Left cardiac atrium (tissue), 4 donors: Measurements from ENCODE around the gene SOCS7. TPM values are rescaled to one million over a fixed set of nuclear protein-coding genes. Genes with fewer than 3 reads are reported as not detected.
A peak's percentile ranks its signal among the peaks of the same experiment; 100 is the strongest.
"Not testable (repeated sequence)": the region's sequence is repeated elsewhere in the genome, so short reads cannot be mapped to it uniquely, and the experiment has no call there.

ENCODE experiments used
- ATAC-seq, 2 donors: fragments of 200-7000 bp; cut with Tn5 transposase; one replicate each; pipeline ENCODE4 v1.9.1; 2020; ENCODE audit warnings: mild to moderate bottlenecking in 2 of 2, moderate library complexity in 2 of 2
- DNase-seq: peaks from one replicate; pipeline ENCODE4 v3.0.0-alpha.2; 2020
- intact Hi-C, 2 donors: fragments of 100-400 bp; cut with DNase I; formaldehyde crosslinking; loops; one replicate each; pipeline versions ENCODE4 v1.14.1 to v1.15.1; 2022 to 2023
- total RNA-seq, 2 donors: library from RNA; stranded (reverse); fragmentation: NEBNext Ultra II Directional; extraction: Animal tissue kit (Norgen Biotek cat#: 25700); gene quantifications; one replicate each; pipeline ENCODE4 v1.2.1, GENCODE V29; 2021
- donor health status: DM: no; HTN: yes; CAD: no.
- donor health status: DM: no; HTN: yes; CAD: no; lungs with severe emphysema.
- donor health status: DM: yes; HTN: yes; CAD: no.
- donor health status: Dilated cardiomyopathy.

SOCS7 gene
- total RNA-seq, 2 donors from 2014 or later, result 11.2 to 11.4 TPM

GRCh38 chr17:38429476-38430100, 77.9 kb downstream of the SOCS7 start:
- intact Hi-C loops, result loop anchor here (5.0 to 10.0 kb wide), 3 partner anchors 38 to 235 kb away; no protein-coding TSS in a partner anchor
- DNase-seq, result no peak
- no peak for ATAC-seq

DNA sequence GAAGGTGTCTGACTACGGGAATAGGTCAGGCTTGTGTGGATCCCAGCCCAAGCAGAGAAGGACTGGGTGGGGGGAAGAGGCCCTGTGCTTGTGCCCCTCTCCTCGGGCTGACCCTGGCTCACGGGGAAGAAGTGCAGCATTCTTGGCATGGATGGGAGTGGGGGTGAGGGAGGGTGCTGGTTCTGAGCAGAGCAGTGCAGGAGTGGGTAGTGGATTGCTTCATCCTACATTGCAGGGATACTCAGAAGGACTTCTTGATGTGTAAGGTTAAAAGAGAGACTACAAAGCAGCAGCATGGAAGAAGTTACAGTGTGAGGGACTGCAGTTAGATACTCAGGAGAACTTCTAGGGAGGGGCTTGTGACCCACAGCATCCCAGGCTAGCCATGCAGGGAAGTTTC, 78.7 kb downstream of the SOCS7 start:
- no peak for DNase-seq
- intact Hi-C loops, result loop anchor here in 1 of 2 donors (5.0 kb wide), 1 partner anchor 37 kb away; no protein-coding TSS in a partner anchor
- ATAC-seq, result peak in 1 of 2 donors; percentile 14

DNA sequence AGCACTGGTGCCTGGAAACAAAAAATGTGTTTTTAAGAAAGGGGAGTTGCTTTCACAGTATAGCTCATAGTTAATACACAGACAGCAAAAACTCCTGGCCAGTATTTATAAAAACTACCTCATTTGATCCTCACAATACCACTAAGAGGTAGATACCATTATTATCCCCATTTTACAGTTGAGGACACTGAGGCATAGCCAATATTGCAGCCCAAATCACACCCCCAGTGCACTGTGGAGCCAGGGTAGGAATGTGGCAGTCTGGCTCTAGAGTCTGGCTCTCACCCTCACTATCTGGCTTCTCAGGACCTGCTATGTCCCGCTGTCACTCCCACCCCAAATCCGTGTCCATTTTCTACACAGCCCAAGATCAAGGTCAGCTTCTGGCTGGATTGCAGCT, 79.2 kb downstream of the SOCS7 start:
- DNase-seq (no peak), ATAC-seq (no peak)
- intact Hi-C loops, result loop anchor here in 1 of 2 donors (5.0 kb wide), 1 partner anchor 36 kb away; no protein-coding TSS in a partner anchor

GRCh38 chr17:38431346-38432145, 79.9 kb downstream of the SOCS7 start:
- no peak for DNase-seq
- intact Hi-C loops, result loop anchor here in 1 of 2 donors (5.0 kb wide), 1 partner anchor 36 kb away; no protein-coding TSS in a partner anchor
- no peak for ATAC-seq

DNA sequence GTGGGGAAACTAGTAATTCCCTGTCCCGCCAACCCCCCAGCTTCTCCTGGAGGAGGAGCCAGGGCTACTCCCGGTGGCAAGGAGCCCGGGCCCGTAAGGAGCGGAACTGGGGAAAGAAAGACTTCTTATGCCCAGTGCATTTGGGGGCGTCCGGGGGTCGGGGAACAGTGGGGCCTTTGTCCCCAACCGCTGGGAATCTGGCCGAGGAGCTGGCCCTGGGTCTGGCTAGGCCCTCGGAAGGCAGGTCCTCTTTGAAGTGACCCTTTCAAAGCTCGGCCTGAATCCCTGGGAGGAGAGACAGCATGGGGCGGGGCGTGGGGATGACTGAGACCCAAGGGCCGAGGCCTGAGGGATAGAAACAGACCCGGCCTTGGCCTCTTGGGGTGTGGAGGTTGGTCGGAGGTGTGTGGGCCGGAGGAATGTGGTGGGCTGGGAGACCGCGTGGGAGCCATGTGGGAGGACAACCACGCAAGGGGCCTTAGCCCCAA, 82.6 kb downstream of the SOCS7 start:
- ATAC-seq, result peak in 1 of 2 donors; percentile 25

DNA sequence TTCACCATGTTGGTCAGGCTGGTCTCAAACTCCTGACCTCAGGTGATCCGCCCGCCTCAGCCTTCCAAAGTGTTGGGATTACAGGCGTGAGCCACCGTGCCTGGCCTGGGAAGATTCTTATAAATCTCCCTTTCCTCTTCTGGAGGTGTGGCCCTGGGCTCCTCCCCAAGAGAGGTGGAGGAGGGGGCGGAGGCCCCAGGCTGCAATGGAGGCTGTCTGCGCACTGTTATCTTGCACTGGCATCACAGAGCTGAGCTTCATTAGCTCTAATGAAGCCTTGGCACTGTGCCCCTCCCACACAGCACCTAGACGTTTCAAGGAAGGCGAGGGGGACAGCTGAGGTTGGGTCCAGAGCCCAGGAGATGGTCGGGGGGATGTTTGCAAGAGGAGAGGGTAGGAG, 84.2 kb downstream of the SOCS7 start:
- ATAC-seq (no peak), DNase-seq (no peak)
- intact Hi-C loops, result no loop called here

More for the DNA sequence above, 82.6 kb downstream of the SOCS7 start:
- peak; percentile 45 for DNase-seq
- intact Hi-C loops, result loop anchor here in 1 of 2 donors (5.0 kb wide), 1 partner anchor 33 kb away; no protein-coding TSS in a partner anchor

- DNase-seq, result no peak
- ATAC-seq, result no peak
- intact Hi-C loops, result no loop called here
Measured at GRCh38 chr17:38436386-38436785, 84.7 kb downstream of the SOCS7 start.

- ATAC-seq, intact Hi-C loops: not testable (repeated sequence)
Measured at GRCh38 chr17:38437313-38437712, 85.7 kb downstream of the SOCS7 start.

GRCh38 chr17:38439436-38439835, 87.8 kb downstream of the SOCS7 start:
- ATAC-seq (no peak), DNase-seq (no peak)
- intact Hi-C loops, result no loop called here

More at GRCh38 chr17:38437313-38437712, 85.7 kb downstream of the SOCS7 start:
- DNase-seq, result not testable (repeated sequence)

- ATAC-seq (peak; percentile 47 to 76), DNase-seq (no peak)
- intact Hi-C loops, result loop anchor here (5.0 kb wide), 2 partner anchors 36 to 46 kb away; no protein-coding TSS in a partner anchor
Measured at GRCh38 chr17:38440614-38441397, 89.2 kb downstream of the SOCS7 start.

DNA sequence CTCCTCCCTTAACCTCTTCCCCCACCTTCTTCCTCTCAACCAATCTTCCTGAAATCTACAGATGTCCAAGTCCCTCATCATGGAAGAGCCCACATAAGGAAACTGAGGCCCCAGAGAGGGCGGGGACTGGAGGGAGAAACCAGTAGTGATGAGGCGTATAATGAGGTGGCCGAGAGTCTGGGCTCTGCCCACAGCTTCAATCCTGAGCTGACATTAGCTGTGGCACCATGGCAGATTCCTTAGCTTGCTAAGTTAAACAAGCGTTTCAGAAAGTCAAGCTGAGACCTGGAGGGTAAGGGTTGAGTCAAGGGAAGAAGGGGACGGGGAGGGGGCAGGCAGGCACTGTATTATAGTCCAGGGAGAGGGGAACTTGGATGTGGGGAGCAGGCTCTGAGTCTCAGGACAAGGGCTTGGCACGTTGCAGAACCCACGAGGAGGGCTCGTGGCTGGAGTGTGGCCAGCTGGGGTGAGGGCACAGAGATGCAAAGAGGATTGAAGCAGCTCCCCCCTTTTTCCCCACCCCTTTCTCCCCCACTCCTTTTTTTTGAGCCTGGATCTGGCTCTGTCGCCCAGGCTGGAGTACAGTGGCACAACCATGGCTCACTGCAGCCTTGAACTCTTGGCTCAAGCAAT, 89.9 kb downstream of the SOCS7 start:
- intact Hi-C loops, result loop anchor here (5.0 kb wide), 2 partner anchors 36 to 46 kb away; no protein-coding TSS in a partner anchor
- peak; percentile 6 to 21 for ATAC-seq
- DNase-seq, result no peak

GRCh38 chr17:38442548-38442947, 90.9 kb downstream of the SOCS7 start:
- DNase-seq (no peak), ATAC-seq (peak in 1 of 2 donors; percentile 43)
- intact Hi-C loops, result loop anchor here (5.0 kb wide), 2 partner anchors 35 to 45 kb away; no protein-coding TSS in a partner anchor

DNA sequence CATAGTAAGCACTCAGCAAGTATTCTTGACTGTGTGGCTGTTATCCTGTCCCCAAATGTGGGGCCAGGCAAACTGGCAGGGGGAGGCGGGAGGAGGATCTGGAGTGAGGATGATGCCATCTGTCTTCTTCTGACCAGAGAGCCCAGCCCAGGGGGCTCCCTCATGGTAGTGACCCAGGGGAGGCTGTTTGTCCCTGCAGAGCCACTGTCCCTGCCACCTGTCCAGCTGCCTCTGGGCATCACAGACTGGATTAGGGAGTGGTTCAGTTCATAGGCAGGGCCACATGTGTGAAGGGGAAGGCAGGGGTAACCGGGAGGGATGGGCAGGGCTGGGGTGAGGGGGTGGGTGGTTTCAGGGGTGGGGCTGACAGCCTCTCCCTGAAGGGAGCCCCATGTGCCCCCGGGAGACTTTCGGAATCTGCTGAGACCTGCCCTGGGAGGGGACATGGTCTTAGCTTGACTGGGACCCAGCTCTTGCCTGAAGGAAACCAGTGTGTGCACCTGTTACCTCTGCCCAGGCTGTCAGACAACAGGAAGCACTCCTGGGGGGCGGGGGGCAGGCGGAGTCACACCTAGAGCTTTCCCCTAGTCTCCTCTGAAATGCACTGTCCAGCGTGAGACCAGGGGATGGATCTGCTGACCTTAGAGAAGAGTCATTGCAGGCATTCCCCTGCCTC, 91.8 kb downstream of the SOCS7 start:
- intact Hi-C loops, result loop anchor here (5.0 kb wide), 2 partner anchors 34 to 44 kb away; no protein-coding TSS in a partner anchor
- ATAC-seq (no peak), DNase-seq (no peak)

GRCh38 chr17:38444151-38444550, 92.5 kb downstream of the SOCS7 start:
- ATAC-seq, result peak; percentile 70 to 75
- intact Hi-C loops, result loop anchor here (5.0 kb wide), 2 partner anchors 33 to 43 kb away; no protein-coding TSS in a partner anchor
- peak; percentile 82 for DNase-seq

GRCh38 chr17:38447502-38448085, 96.0 kb downstream of the SOCS7 start:
- intact Hi-C loops, result no loop called here
- ATAC-seq (no peak), DNase-seq (no peak)

- DNase-seq (no peak), ATAC-seq (peak in 1 of 2 donors; percentile 7)
- intact Hi-C loops, result no loop called here
Measured at GRCh38 chr17:38448208-38448771, 96.6 kb downstream of the SOCS7 start.

DNA sequence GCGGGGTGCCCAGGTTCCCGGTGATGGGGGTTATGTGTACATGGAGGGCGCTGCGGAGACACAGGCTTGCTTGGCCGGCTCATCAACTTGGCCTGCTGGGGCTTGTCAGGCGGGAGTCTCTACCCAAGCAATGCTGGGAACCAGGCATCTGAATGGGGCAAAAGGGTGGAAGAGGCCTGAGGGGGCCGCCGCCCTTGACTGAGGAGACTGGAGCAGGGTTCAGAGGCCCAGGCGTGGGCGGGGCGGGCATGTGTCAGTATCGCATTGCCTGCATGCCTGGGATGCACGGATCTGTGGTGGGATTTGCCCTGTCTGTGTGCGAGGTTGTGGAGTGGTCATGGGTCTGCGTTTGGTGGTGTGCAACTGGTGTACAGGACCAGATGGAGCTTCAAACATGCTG, 97.7 kb downstream of the SOCS7 start:
- peak in 1 of 2 donors; percentile 14 for ATAC-seq
- intact Hi-C loops, result no loop called here
- DNase-seq, result no peak
